ENCODE data around the gene ITGAL.
A peak's percentile ranks its signal among the peaks of the same experiment; 100 is the strongest.
"Not testable (repeated sequence)": the region's sequence is repeated elsewhere in the genome, so short reads cannot be mapped to it uniquely, and the experiment has no call there.

ITGAL gene

DNA sequence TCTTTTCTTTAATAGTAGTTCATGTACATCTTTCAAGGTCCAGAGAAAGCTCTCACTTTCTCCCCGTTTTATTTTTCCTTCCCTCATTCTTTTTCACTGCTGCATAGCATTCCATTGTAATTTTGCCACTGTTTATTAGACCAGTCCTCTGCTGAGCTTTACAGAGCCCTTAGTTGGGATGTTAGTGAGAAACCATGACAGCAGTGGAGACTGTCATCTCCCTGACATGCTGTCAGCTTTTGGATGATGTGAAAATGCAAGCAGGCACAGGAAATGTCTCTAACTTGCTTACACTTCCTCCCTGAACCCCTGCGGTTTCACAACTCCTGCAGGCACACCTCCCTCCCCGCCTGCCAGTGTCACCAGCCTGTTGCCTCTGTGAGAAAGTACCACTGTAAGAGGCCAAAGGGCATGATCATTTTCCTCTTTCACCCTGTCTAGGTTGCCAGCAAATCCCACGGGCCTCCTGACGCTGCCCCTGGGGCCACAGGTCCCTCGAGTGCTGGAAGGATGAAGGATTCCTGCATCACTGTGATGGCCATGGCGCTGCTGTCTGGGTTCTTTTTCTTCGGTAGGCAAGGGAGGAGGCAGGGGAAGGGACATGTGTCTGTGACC lies at the start of gene ITGAL:
TSS of gene ITGAL (plus strand) at position 415 of the 615 bp plus-strand sequence. CDS start at position 511, 96 bp downstream.
- no peak for DNase-seq (ENCODE audit: low read depth, low spot score)

DNA sequence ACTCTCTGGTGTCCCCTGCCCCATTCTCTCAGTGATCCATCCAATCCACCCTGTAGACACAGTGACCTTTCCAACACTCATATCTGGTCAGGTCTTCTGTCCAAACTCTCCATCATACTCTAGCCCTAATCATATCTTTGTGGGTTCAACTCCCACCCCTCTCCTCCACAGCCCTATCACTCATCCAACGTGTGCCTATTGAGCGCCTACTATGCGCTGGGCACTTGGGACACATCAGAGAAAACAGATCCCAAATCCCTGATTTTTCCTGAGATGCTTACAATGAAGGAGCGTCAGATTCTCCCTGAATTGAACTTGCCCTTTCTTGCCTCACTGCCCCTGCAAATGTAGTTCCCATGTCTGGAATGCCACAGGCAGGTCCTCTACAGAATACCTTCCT lies 44.5 kb upstream of the ITGAL start:
- no peak for DNase-seq (ENCODE audit: low read depth, low spot score)

DNA sequence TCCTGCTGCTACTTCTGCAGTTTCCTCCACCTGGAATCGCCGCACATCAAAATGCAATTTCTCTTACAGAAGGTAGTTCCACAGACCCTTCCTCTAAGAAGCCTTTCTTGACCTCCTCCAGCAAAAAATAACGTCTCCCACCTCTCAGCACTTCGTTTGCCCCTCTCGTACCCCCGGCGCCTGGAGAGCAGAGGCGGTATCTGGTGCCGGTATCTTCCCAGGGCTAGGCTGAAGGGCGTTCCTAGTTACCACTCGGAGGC lies 43.2 kb upstream of the ITGAL start:
- DNase-seq (ENCODE audit: low read depth, low spot score), result no peak

DNA sequence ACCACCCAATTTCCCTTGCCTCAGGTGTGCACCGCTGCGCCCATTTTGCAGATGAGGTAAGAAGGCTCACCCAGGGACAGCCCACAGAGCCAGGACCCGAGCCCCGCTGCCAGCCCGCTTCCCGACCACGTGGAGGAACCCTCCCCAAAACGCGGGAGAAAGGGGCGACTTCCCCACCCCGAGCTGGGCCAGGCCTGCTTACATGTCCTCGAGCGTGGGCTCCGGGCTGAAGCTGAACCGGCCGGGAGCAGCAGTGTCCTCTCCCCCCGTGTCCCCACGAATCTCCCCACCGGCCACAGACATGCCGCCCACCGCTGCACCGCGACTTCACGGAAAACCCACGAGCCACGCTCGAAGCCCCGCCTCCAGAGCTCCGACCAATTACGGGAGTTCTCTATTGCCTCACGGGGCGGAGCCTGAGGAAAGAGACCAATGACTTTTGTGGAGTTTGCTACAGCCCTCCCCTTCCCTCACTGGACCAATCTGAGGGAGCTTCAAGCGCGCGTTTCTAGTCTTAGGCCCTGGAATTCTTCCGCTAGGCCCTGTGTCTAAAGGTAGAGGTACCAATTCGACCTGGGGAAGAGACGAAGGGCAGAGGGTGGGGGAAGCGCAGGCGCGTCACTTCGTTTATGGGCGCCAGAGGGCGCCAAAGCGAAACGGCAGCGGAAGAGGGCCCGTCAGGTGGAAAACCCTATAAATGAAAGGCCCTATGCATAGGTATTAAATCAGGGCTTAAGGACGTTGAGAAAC lies 42.7 kb upstream of the ITGAL start, which contains the start of gene DCTPP1:
TSS of gene DCTPP1 (minus strand) at position 353 of the 750 bp plus-strand sequence. CDS start at position 303, 50 bp downstream.
- peak; percentile 93 for DNase-seq (ENCODE audit: low read depth, low spot score)

DNA sequence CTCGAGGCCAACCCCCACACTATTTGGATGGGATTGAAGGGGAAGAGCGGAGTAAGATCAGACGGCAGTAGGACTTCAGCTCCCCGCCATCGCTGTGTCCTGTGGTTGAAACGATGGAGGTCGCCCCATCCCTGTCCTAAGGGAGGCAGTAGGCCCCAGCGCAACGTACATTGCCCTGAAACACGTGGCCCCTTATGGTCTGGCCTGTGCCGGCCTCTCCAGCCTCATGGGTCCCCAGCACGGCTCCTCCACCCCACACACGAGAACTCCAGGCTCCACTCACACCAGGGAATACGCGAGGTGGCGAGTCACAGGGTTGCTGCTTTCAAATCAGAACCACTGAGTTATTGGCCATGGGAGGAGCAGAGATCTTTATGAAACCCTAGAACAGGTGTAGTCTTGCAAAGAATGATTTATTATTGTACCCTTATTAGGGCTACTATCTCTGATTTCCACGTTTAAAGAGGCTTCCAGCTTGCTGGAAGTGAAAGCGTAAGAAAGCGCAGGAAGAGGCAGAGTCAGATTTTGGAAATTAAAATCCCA lies 42.0 kb upstream of the ITGAL start:
- no peak for DNase-seq (ENCODE audit: low read depth, low spot score)

DNA sequence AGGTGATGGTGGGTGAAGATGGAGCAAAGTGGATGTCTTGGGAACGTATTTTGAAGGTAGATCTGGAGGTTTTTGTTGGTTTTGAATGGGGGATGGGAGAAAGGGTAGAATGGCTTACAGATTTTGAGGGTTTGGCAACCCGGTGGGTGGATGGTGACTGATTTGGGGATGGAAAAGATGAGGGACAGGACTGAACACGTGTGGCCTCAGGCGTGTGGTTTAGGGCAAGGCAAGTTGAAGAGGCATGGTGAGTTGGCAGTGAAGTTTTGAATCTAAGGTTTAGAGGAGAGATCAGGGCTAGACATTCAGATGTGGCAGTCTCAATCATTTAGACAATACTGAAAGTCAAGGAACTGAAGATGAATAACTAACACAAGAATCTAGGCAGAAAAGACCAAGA lies 37.7 kb upstream of the ITGAL start:
- no peak for DNase-seq (ENCODE audit: low read depth, low spot score)

DNA sequence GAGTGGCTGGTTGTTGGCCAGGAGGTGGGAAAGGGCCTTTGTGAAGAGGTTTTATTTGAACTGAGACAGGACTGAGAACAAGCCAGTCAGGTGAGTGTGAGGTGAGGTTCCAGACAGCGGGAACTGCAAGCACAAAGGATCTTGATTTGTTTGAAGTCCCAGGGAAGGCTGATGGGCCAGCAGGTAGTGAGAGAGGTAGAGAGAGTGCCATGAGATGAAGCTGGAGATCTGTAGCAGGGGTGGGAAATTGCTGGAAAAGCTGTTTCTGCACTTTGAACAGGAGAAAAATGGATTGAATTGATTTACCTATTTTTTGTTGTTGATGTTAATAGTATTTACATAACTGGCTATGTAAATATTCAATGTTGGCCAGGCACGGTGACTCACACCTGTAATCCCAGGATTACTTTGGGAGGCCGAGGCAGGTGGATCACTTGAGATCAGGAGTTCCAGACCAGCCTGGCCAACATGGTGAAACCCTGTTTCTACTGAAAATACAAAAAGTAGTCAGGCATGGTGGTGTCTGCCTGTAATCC lies 35.0 kb upstream of the ITGAL start:
- no peak for DNase-seq (ENCODE audit: low read depth, low spot score)

DNA sequence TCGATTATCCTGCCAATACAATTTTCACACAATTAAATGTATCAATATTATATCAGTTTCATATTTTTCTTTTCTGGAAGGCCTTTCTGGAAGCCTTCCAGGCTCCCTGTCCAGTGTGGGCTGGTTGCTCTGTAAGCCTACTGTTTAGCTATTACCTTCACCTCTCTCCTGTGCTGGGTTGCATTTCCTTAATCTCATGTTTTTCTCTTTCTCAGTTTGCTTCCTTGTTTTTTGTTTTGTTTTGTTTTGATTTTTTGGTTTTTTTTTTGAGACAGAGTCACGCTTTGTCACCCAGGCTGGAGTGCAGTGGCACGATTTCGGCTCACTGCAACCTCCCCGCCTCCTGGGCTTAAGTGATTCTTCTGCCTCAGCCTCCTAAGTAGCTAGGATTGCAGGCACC lies 33.7 kb upstream of the ITGAL start:
- DNase-seq (ENCODE audit: low read depth, low spot score), result no peak

DNA sequence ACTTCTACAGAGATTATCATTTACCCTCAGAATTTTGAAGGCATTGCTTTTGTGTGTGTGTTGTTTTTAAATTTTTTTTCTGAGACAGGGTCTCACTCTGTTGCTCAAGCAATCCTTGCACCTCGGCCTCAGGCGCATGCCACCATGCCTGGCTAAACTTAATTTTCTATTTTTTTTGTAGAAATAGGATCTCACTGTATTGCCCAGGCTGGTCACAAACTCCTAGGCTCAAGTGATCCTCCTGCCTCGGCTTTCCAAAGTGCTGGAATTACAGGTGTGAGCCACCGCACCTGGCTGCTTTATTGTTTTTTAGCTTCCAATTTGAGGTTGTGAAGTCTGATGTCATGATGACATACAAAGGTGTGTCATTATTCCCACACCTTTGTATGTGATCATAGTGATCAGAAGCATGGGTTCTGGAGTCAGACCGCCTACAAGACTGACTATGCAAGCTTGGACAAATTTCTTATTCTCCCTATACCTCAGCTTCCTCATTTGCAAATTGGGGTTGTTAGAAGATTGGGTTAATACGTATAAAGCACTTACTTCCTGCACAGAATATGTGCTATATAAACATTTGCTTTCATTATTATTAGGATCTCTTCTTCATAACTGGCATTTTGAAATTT lies 32.7 kb upstream of the ITGAL start:
- no peak for DNase-seq (ENCODE audit: low read depth, low spot score)

DNA sequence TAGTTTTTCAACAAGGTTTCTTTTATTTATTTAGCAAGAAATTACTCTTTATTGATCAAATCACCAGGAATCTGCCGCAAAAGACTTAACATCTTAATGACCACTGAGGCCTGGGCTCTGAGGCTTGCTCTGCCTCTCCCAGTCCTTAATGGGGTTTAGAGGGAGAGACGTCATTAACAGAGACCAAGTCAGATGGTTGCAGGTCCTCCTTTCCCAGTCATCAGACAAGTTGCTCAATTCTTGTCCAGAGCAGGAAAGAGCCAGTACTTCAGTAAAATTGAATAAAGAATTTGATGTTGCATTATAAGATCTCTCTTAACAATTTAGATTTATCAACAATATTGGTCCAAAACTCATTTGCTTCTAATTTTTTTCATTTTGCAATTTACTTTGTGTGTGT lies 28.9 kb upstream of the ITGAL start:
- DNase-seq (ENCODE audit: low read depth, low spot score), result no peak

DNA sequence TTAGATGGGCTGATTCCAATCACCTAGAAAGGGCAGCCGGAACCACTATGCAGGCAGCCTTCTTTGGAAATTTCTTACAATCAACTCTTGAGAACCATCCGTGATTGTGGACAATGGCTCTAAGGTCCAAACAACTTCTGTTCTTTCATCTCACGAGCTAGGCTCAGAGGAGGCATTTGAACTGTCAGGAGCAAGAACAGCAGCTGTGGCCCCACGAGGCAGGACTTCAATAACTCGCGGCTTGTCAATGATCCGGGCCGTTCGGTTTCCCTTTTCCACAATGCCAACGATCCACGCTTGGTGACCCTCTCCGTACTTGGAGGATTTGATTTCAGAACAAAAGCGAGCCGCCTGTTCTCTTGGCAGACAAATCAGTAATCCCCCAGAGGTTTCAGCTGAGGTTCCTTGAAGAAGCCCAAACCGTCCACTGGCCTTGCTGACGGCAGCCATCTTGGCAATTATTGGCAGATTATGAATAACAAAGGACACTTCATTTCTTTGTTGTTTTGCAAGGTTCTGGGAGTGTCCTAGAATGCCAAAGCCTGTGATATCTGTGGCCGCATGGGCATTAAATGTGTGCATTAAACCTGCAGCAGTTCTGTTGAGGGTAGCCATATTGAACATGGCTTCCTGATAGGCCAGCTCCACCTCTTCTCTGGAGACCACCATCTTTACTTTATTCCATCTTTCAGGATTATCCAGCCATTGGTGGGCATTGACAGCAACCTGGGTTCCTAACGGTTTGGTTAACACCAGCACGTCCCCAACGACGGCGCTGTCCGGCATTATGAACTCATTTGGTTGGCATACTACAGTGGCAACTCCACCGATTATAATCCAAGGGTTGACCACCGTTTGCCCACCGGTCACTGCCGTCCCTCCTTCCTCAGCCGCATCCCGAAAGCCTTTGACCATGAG lies 28.1 kb upstream of the ITGAL start:
- DNase-seq (ENCODE audit: low read depth, low spot score), result no peak

DNA sequence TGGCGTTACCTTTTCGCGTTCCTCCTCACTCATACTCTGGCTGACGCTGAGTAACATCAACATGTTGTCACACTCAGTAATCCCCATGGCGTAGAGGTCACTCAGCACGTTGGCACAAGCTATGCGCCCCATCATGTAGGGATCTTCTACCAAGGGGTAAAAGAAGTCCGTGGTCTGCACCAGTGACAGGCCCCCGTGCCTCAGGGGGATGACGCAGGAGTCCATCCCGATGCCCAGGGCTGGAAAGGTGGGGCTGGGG lies 27.5 kb upstream of the ITGAL start:
- no peak for DNase-seq (ENCODE audit: low read depth, low spot score)

DNA sequence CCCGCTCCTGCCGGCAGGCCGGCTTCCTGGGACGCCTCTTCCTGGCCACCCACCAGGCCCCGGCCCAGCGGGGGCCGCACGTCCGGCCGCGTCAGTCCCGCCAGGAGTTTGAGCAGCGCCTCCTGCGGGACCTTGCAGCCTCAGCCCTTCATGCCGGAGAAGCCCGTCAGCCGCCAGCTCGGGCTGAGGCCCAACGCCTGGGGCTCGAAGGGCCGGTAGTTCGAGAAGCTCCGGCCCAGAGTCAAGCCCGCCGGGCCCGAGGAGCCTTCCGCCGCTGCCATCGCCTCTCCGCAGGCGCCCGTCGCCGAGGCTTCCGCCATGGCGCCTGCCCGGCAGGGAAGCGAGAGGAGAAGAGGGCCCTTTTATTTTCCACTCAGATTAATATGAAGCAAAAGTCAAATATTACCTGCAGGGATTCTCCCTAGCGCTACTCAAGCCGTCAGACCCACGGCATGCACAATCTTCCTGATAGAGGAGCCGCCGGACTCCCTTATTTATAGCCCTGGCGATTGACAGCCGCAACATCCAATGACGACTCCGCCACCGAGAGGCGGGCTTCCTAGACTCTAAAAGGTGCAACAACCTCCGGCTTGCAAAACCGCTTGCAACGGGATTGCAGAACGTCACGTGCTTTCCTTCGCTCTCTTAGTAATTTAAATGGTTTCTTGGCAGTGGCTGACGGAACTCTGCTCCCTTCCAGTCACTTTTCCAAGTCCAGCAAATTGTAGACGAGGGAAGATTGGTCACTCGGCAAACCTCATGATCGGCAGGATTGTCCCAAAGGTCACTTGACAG lies 26.9 kb upstream of the ITGAL start, which contains the start of gene SEPHS2:
TSS of gene SEPHS2 (minus strand) at position 467 of the 795 bp plus-strand sequence. CDS start at position 320, 147 bp downstream.
- DNase-seq (ENCODE audit: low read depth, low spot score), result peak; percentile 83

DNA sequence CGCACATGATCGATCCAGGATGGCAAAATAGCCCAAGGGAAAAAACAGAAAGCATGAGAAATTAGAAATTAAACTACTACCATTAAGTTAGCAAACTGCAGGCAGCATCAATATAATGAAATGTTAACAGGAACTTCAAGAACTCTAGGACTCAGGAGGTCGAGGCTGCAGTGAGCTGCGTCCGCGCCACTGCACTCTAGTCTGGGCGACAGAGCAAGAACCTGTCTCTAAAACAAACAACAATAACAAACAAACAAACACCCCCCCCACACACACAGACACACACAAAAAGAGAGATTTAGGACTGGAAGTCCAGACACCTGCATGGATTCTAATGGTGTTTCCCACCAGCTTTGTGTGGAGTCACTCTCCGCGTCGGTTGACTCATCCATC lies 26.3 kb upstream of the ITGAL start:
- DNase-seq (ENCODE audit: low read depth, low spot score), result no peak

DNA sequence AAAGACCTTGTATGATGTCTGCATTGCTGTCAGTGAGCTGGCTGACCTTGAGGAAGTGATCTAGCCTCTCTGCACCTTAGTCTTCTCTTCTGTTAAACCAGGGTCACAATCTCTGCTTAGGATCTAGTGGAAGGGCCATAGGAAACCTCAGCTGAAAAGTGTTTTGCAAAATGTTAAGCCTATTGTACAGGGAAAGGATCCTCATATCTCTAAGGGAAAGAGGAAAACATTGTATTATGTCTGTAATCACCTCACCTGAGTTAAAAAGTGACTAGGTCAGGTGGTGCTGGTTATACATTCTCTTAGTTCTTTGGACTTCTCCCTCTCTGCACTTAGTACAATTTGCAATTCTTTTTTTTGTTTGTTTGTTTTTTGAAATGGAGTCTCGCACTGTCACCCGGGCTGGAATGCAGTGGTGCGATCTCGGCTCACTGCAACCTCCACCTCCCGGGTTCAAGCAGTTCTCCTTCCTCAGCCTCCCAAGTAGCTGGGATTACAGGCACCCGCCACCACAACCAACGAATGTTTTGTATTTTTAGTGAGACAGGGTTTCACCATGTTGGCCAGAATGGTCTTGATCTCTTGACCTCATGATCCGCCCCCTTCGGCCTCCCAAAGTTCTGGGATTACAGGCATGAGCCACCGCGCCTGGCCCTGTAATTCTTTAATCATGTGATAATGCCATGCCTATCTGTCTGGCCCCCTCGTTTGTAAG lies 24.9 kb upstream of the ITGAL start:
- no peak for DNase-seq (ENCODE audit: low read depth, low spot score)

DNA sequence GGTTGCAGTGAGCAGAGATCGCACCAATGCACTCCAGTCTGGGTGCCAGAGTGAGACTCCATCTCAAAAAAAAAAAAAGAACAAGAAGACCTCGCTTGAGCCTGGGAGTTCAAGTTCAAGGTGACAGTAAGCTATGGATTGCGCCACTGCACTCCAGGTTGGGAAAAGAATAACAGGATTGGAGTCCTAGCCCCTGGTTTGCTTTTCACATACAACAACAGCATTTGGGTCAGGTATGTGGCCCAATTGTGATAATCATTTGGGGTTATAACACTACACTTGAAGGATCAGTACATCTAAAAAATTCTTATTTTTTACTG lies 23.5 kb upstream of the ITGAL start:
- no peak for DNase-seq (ENCODE audit: low read depth, low spot score)

DNA sequence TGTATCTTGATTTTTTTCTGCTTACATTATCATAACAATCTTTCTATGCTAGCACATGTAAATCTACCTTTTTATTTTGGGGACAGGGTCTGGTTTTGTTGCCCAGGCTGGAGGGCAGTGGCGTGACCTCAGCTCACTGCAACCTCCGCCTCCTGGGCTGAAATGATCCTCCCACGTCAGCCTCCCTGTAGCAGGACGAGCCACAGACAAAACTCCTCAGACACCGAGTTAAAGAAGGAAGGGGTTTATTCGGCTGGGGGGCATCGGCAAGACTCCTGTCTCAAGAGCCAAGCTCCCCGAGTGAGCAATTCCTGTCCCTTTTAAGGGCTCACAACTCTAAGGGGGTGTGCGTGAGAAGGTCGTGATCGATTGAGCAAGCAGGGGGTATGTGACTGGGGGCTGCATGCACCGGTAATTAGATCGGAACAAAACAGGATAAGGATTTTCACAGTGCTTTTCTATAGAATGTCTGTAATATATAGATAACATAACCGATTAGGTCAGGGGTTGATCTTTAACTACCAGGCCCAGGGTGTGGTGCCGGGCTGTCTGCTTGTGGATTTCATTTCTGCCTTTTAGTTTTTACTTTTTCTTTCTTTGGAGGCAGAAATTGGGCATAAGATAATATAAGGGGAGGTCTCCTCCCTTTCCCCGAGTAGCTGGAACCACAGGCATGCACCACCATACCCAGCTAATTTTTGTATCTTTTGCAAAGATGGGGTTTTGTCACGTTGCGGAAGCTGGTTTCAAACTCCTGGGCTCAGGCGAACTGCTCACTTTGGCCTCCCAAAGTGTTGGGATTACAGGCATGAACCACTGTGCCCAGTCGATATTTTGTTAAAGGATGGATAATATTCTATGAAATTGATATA lies 19.6 kb upstream of the ITGAL start:
- DNase-seq (ENCODE audit: low read depth, low spot score), result not testable (repeated sequence)

DNA sequence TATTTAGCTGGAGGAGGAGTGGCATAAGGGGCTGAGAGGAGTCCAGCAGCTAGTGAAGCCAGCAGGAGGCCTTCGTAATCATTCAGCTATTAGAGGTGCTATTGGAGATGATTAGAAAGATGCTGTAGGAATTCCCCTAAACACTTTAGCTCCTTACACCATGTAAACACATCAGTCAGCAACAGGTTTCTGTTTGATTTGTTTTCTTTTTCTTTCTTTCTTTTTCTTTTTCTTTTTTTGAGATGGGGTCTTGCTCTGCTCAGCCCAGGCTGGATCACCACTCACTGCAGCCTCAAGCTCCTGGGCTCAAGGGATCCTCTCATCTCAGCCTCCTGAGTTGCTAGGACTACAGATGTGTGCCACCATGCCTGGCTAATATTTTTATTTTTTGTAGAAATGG lies 16.2 kb upstream of the ITGAL start:
- no peak for DNase-seq (ENCODE audit: low read depth, low spot score)

DNA sequence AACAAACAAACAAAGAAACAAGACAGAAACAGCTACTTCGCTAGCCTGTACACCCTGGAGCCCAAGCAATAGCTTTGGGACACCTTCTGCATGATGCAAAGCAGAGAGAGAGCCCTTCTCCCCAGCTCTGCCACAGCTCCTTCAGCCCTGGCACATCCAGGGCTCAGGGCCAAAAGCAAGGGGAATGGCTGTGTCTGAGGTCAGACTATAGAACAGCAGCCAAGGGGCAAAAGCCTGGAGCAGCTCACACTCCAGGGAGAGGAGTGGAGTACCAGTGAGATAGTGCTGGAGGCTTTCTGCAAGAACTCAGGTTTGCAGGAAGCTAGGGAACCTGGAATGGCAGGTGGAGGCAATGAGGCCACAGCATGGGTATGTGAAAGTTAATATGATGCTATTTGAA lies 15.3 kb upstream of the ITGAL start:
- DNase-seq (ENCODE audit: low read depth, low spot score), result no peak

All from brain pericyte (primary cell).